GM21786 (cell line): ENCODE data around the gene ANO9.

ENCODE experiments used
- ATAC-seq: cut with Tn5 transposase; IDR thresholded peaks from one replicate; pipeline ENCODE4 v1.9.1; 2021; ENCODE audit not compliant: unreplicated experiment

Gene ANO9

GRCh38 chr11:441418-442274 is at the start of gene ANO9:
Gene ANO9, minus strand, starts transcription at chr11:442011. Its CDS starts 85 bp downstream, at chr11:441926.
- peak; percentile 72 for ATAC-seq

DNA sequence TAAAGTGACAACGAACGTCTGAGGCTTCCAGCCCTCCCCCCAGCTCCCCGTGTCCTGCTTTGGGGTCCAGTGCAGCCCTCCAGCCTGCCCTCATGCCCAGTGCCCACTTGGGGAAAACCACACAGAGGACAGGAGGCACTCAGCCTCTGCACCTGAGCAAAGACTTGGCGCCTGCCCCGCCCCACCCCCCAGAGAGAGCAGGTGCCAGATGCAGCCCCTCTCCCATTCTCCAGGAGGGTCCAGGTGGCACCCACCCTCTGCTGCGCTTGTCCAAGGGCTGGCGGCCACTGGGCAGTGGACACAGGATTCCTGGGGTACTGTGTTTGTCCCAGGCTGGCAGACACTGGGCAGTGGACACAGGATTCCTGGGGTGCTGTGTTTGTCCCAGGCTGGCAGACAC is 49.5 kb upstream of the ANO9 start:
- no peak for ATAC-seq

GRCh38 chr11:490930-491260 is 49.1 kb upstream of the ANO9 start:
- ATAC-seq, result no peak

GRCh38 chr11:490186-490929 is 48.5 kb upstream of the ANO9 start:
- ATAC-seq, result no peak

GRCh38 chr11:489610-490185 is 47.9 kb upstream of the ANO9 start:
- no peak for ATAC-seq

- no peak for ATAC-seq
Observed at GRCh38 chr11:488992-489391, 47.2 kb upstream of the ANO9 start.

- no peak for ATAC-seq
Observed at GRCh38 chr11:488579-488978, 46.8 kb upstream of the ANO9 start.

DNA sequence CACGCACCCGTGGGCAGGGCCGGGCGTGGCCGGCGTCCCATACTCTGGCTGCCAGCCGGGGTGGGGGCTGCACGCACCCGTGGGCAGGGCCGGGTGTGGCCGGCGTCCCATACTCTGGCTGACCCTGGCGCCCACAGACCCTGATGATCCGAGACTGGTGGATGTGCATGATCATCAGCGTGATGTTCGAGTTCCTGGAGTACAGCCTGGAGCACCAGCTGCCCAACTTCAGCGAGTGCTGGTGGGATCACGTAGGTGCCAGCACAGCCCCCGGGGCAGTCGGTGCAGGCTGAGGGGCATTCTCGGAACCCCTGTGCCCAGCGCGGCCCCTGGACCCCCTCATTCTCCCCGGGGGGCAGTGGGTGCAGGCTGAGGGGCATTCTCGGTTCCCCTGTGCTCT is 46.3 kb upstream of the ANO9 start:
- no peak for ATAC-seq

DNA sequence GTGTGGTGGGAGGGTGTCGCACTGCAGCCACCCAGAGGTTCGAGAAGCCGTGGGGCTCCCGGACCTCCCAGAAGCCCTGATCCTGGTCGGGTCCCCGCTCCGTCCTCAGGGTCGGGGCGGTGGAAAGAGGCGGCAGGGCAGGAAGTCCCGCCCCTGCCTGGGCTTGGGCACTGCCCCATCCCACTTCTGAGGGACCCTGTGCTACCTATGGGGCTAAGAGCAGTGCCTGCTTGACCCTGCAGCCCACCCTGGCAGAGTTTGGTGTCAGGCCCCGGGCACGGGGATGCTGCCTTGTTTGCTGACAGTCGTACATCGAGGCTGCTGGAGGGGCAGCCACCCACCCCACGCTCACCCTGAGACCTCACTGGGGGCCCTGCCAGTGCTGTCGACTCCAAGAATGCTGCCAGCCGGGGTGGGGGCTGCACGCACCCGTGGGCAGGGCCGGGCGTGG is 45.8 kb upstream of the ANO9 start:
- ATAC-seq, result no peak

DNA sequence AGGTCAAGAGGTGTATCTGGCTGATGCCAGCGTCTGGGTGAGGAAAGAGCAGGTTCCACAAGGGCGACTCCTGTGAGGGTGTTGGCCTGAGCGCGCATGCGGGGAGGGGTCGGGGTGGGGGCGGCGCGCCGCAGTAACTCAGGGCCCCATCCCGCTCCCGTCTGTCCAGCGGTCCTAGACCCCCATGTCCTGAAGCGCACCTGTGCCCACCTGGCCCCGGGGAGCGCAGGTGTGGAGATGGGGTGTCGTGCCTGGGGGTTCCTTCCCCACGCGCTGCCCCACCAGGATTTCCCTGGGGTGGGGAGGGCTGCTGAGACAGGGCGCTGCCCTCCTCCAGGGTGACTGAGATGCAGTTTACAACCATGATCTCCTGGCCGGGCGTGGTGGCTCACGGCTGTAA is 44.4 kb upstream of the ANO9 start:
- ATAC-seq, result no peak

GRCh38 chr11:484616-485015 is 42.8 kb upstream of the ANO9 start:
- no peak for ATAC-seq

GRCh38 chr11:479311-479710 is 37.5 kb upstream of the ANO9 start:
- ATAC-seq, result no peak

DNA sequence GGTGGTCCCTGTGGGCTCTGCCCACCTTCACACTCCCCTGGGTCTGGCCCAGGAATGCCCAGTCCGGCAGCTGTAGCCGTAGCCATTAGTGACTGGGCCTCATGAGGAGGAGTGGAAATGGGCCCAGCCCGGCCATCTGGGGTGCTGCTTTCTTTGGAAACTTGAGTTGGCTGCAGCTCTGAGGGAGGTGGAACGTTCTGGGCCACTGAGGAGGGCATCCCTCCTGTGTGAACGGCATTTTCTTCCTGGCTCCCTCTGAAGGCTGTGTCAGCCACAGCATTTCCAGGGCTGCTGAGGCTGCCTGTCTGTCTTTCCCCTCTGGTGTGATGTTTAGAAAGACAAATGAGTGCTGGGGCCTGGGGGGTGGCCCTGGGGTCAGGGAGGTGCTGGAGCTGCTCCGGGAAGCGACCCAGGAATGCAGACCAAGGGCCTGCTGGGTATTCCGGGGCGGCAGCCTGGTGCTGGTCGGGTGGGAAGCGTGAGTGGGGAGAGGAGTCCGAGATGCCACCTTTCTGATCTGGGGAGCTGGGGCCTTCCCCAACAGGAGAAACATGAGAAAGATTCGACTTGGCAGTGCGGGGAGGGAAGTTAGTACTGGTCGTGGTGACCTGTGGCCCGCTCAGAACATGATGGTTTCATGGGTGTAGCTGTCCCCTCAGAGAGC is 35.4 kb upstream of the ANO9 start:
- no peak for ATAC-seq

GRCh38 chr11:476416-476815 is 34.6 kb upstream of the ANO9 start:
- no peak for ATAC-seq

GRCh38 chr11:475941-476340 is 34.1 kb upstream of the ANO9 start:
- ATAC-seq, result no peak

DNA sequence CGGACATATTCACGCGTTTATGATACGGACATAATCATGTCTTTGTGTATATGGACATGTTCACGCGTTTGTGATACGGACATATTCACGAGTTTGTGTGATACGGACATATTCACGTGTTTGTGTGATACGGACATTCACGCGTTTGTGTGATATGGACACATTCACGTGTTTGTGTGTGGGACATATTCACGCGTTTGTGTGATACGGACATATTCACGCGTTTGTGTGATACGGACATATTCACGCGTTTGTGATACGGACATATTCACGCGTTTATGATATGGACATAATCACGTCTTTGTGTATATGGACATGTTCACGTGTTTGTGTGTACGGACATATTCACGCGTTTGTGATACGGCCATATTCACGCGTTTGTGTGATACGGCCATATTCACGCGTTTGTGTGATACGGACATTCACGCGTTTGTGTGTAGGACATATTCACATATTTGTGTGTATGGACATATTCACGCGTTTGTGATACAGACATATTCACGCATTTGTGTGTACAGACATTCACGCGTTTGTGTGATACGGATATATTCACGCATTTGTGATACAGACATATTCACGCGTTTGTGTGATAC is 33.2 kb upstream of the ANO9 start:
- ATAC-seq, result no peak

- ATAC-seq, result no peak
Observed at GRCh38 chr11:473962-474785, 32.4 kb upstream of the ANO9 start.

DNA sequence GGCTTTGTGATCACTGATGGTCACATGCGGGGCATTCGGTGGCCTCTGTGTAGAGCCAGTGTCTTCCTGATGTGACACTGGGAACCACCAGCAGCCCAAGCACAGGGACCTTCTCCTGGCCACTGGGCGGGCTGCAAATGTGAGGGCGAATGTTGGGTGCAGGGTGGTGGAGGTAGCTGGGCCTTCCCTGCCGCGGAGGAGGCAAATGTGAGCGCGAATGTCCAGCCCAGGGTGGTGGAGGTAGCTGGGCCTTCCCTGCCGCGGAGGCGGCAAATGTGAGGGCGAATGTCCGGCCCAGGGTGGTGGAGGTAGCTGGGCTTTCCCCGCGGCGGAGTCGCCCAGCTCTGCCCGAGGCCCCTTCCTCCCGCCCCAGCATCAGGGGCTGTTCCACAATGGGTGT is 31.6 kb upstream of the ANO9 start:
- ATAC-seq, result no peak

DNA sequence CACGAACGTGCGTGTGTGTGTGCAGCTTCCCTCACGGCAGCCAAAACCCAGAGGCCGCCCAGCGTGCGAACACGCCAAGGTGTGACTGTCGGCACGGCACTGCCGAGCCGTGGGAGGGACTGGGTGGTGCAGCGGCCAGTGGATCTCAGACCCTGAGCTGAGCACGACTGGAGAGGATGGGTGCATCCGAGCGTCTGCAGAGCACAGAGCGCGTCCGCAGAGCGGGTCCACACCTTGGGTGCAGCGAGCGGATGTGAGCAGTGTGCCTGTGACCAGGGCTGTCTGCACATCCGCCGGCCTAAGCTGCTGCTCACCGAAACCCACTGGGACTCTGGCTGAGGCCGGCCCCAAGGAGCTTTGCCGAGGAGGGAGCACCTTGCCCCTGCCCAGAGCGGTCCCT is 31.0 kb upstream of the ANO9 start:
- ATAC-seq, result no peak

DNA sequence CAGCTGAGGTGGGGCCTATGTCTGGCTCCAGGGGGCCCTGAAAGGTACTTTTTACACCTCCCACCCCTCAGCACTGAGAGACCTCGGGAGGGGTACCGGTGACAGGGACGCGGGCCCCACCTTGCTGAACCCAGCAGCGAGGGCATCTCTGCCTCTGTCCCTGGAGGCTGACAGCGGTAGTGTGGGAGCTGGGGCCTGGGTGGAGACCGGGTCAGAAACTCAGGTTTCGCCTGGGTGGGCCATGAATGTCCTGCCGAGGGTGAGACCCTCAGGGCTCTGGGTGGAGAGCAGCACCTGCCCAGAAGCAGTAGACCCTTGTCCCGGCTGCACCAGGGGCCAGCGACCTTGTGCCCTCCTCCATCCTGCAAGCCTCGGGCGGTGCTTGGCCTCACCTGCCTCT is 30.5 kb upstream of the ANO9 start:
- no peak for ATAC-seq
